ENCODE measurements around the gene RBM43. TPM values are rescaled to one million over a fixed set of nuclear protein-coding genes. Genes with fewer than 3 reads are reported as not detected.

Gene RBM43
- polyA plus RNA-seq, 2 of the 4 experiments (the other 2 are of a cell fraction): 4.8 to 9.3 TPM

GRCh38 chr2:151287513-151288250, 26.0 kb upstream of the RBM43 start:
- Histone ChIP-seq H3K27ac (peak overlapping the region; percentile 90 to 93), H3K4me2 (peak overlapping the region; percentile 86)
- 94% methylated on average over 5 of the region's 5 CpGs for WGBS (ENCODE audit: missing lambda C conversion rate)

GRCh38 chr2:151282401-151282800, 20.7 kb upstream of the RBM43 start:
- ATAC-seq (no peak), FAIRE-seq (no peak), DNase-seq (ENCODE audit: low read depth in 1 of 2, low spot score in 1 of 2) (no peak)
- CTCF ChIA-PET: interaction anchor here (1.5 kb wide), 1 partner anchor 155 kb away, joined by 4 read pairs; no protein-coding TSS in a partner anchor
- Histone ChIP-seq H3K4me1 (no peaks in the 10 kb centered on the region), H3K9me3 (no peaks in the 10 kb centered on the region), H3K4me3 (no peak overlapping the region), H3K27ac (no peak overlapping the region), H3K4me2 (no peak overlapping the region)
- TF ChIP-seq NR3C1 (IDR thresholded peaks at IDR 0.05) (no peak), MAFK (IDR thresholded peaks at IDR 0.05; ENCODE audit: partially characterized antibody) (peak; percentile 76)
- POLR2A ChIA-PET: no interaction called here
- 78% methylated on average over 4 of the region's 4 CpGs for WGBS (ENCODE audit: missing lambda C conversion rate)

More at GRCh38 chr2:151287513-151288250, 26.0 kb upstream of the RBM43 start:
- peak overlapping the region; percentile 60 for H3K4me3 ChIP-seq
- ATAC-seq: no peak
- POLR2A ChIA-PET: interaction anchor here (3.2 kb wide), 1 partner anchor 122 kb away, joined by 27 read pairs; the partner anchor contains the start of gene RIF1
- peaks cover 15% of the 10 kb centered on the region; the same call in 2 of the 3 replicates for H3K4me1 ChIP-seq
- DNase-seq (ENCODE audit: low read depth in 1 of 2, low spot score in 1 of 2): no peak
- TF ChIP-seq SREBF2 (IDR thresholded peaks at IDR 0.05) (no peak), SMC3 (IDR thresholded peaks at IDR 0.05) (no peak), HES2 (IDR thresholded peaks at IDR 0.05) (no peak), RAD21 (conservative IDR thresholded peaks at IDR 0.05 in 1 of 2, IDR thresholded peaks at IDR 0.05 in 1 of 2) (no peak)
- CTCF ChIA-PET: interaction anchor here (1.1 kb wide), 1 partner anchor 122 kb away, joined by 4 read pairs; no protein-coding TSS in a partner anchor
- H3K9me3 ChIP-seq: no peaks in the 10 kb centered on the region
- no peak for FAIRE-seq

- ATAC-seq: no peak
- ChIA-PET POLR2A (no interaction called here), CTCF (interaction anchor here (1.0 kb wide), 2 partner anchors 11 to 130 kb away, joined by 3 to 4 read pairs; partner anchors contain the start of gene RIF1)
- no peaks in the 10 kb centered on the region for H3K9me3 ChIP-seq
- no peak overlapping the region for H3K4me3 ChIP-seq
- no peak for DNase-seq (ENCODE audit: low read depth in 1 of 2, low spot score in 1 of 2)
- FAIRE-seq: no peak
- no peaks in the 10 kb centered on the region for H3K4me1 ChIP-seq
- H3K4me2 ChIP-seq: no peak overlapping the region
- 26% methylated on average over 4 of the region's 4 CpGs for WGBS (ENCODE audit: missing lambda C conversion rate)
- TF ChIP-seq RAD21 (conservative IDR thresholded peaks at IDR 0.05 in 1 of 2, IDR thresholded peaks at IDR 0.05 in 1 of 2) (no peak), RFX5 (IDR thresholded peaks at IDR 0.05) (no peak), CBX2 (IDR thresholded peaks at IDR 0.05; ENCODE audit: borderline replicate concordance, low read depth) (no peak), RNF2 (IDR thresholded peaks at IDR 0.05; ENCODE audit: borderline replicate concordance, low read depth) (no peak), POLR2AphosphoS2 (conservative IDR thresholded peaks at IDR 0.05; ENCODE audit: low read length) (no peak), NR3C1 (IDR thresholded peaks at IDR 0.05) (no peak), MAX (IDR thresholded peaks at IDR 0.05) (no peak), EHMT2 (IDR thresholded peaks at IDR 0.05; ENCODE audit: low read depth) (no peak), EP300 (IDR thresholded peaks at IDR 0.05) (no peak), PBX3 (IDR thresholded peaks at IDR 0.05) (no peak), FOSB (CRISPR knock-in tag; IDR thresholded peaks at IDR 0.05) (no peak), HEYL (CRISPR knock-in tag; IDR thresholded peaks at IDR 0.05) (no peak), FOSL2 (IDR thresholded peaks at IDR 0.05) (no peak), FOSL2 (CRISPR knock-in tag; IDR thresholded peaks at IDR 0.05) (no peak), HOXB13 (CRISPR knock-in tag; IDR thresholded peaks at IDR 0.05; ENCODE audit: low read depth) (no peak), ATOH8 (CRISPR knock-in tag; IDR thresholded peaks at IDR 0.05; ENCODE audit: low read depth) (no peak), ZSCAN20 (CRISPR knock-in tag; IDR thresholded peaks at IDR 0.05) (no peak), KDM1A (IDR thresholded peaks at IDR 0.05; ENCODE audit: low read depth) (no peak), E2F6 (IDR thresholded peaks at IDR 0.05; ENCODE audit: borderline replicate concordance, low read depth) (no peak), TFCP2L1 (CRISPR knock-in tag; IDR thresholded peaks at IDR 0.05) (no peak)
- no peak overlapping the region for H3K27ac ChIP-seq
These were observed 18.6 kb upstream of the RBM43 start for GRCh38 chr2:151280271-151280670.

Measured in A549 (cell line).